GM18505 (cell line): ENCODE results near the gene ZBED4.

Source experiments
- ATAC-seq: cut with Tn5 transposase; IDR thresholded peaks from one replicate; pipeline ENCODE4 v1.9.1; 2021; ENCODE audit not compliant: unreplicated experiment
- POLR2A ChIP-seq: IDR thresholded peaks from 4 replicates; pipeline ENCODE4 v1.6.1; 2011; ENCODE audit warnings: borderline replicate concordance; ENCODE audit not compliant: insufficient read depth, insufficient read length; ENCODE audit errors: extremely low read depth

Gene ZBED4

GRCh38 chr22:49856343-49856742 lies 2.7 kb downstream of the ZBED4 start:
- no peak for TF ChIP-seq POLR2A

GRCh38 chr22:49856766-49857618 lies 3.3 kb downstream of the ZBED4 start:
- no peak for ATAC-seq
- TF ChIP-seq POLR2A, result no peak

More at GRCh38 chr22:49856343-49856742, 2.7 kb downstream of the ZBED4 start:
- ATAC-seq, result no peak

GRCh38 chr22:49858827-49859226 lies 5.2 kb downstream of the ZBED4 start:
- ATAC-seq, result no peak
- no peak for TF ChIP-seq POLR2A

GRCh38 chr22:49861642-49862495 lies 8.2 kb downstream of the ZBED4 start:
- ATAC-seq, result no peak
- no peak for TF ChIP-seq POLR2A

- ATAC-seq, result no peak
- no peak for TF ChIP-seq POLR2A
Observed at GRCh38 chr22:49862496-49862776, 8.8 kb downstream of the ZBED4 start.

GRCh38 chr22:49863931-49864330 lies 10.3 kb downstream of the ZBED4 start:
- no peak for TF ChIP-seq POLR2A
- no peak for ATAC-seq

GRCh38 chr22:49865156-49865555 lies 11.5 kb downstream of the ZBED4 start:
- no peak for ATAC-seq

GRCh38 chr22:49866134-49866533 lies 12.5 kb downstream of the ZBED4 start:
- no peak for TF ChIP-seq POLR2A

More at GRCh38 chr22:49865156-49865555, 11.5 kb downstream of the ZBED4 start:
- no peak for TF ChIP-seq POLR2A

GRCh38 chr22:49866646-49867045 lies 13.0 kb downstream of the ZBED4 start:
- no peak for TF ChIP-seq POLR2A
- no peak for ATAC-seq

More at GRCh38 chr22:49866134-49866533, 12.5 kb downstream of the ZBED4 start:
- no peak for ATAC-seq

- no peak for ATAC-seq
- TF ChIP-seq POLR2A, result no peak
Observed at GRCh38 chr22:49867303-49868265, 13.9 kb downstream of the ZBED4 start.

GRCh38 chr22:49869086-49869830 lies 15.6 kb downstream of the ZBED4 start:
- no peak for TF ChIP-seq POLR2A
- ATAC-seq, result no peak
